NCI-H345 treated with DMSO at 0.1 percent for 48 hours (cell line): ENCODE results near the gene DLG3.
A peak's percentile ranks its signal among the peaks of the same experiment; 100 is the strongest.

Experiments used
- DNase-seq: peaks from one replicate; lab custom pipeline; 2025; ENCODE audit not compliant: unreplicated experiment; lab: John Stamatoyannopoulos, UW

The DLG3 gene

GRCh38 chrX:70437011-70437410 lies 7.6 kb upstream of the DLG3 start:
- DNase-seq = no peak

DNA sequence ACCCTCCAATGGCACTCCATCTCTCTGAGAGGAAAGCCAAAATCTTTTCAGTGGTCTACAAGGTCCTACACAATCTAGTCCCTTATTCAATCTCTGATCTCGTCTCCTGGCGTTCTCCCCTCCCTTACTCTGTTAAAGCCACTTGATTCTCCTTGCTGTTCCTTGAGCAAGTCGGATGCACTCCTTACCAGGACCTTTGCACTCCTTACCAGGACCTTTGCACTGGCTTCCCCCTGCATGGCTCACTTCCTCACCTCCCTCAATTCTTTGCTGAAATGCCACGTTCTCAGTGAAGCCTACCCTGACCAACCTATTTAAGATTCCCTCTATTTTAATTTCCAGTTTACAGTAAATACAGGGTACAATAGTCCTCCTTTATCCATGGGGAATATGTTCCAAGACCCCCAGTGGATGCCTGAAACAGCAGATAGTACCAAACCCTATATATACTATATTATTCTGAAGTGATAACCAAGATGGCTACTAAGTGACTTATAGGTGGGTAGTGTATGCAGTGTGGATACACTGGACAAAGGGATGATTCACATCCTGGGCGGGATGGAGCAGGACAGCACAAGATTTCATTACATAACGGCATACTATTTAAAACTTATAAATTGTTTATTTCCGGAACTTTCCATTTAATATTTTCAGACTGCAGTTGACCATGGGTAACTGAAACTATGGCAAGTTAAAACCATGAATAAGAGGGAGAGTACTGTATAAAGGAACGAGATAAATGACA lies 6.5 kb upstream of the DLG3 start:
- no peak for DNase-seq

DNA sequence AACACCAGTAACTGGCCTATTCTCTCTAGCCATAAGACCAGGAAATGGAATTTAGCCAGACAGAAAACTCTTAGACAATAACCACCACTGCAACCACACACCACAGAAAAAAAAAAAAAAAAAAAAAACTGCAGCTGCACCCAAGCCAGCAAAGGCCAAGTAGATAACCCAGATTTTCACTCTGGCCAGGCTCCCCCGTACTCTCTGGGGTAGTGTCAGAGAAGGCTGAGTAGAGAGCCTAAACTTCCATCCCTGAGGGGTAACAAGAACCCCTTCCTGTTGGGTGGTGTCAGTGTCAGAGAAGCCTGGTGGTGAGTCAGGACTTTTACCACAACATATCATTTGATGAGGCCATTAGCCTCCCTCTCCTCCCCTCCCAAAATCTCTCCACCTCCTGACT lies 5.6 kb upstream of the DLG3 start:
- DNase-seq = no peak

DNA sequence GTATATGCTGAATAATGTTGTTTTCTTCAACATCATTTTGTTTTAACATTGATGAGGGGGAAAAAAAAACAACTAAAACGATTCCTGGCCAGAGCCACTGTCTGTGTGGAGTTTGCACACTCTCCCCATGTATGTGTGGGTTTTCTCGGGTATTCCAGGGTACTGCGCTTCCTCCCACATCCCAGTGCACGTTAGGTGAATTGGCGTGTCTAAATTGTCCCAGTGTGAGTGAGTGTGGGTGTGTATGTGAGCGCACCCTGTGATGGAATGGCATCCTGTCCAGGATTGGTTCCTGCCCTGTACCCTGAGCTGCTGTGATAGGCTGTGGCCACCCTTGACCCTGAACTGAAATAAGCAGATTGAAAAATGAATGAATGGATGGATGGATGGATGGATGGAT lies 2.4 kb upstream of the DLG3 start:
- no peak for DNase-seq

- no peak for DNase-seq
These were observed 466 bp downstream of the DLG3 start for GRCh38 chrX:70444946-70445656.

GRCh38 chrX:70445951-70446350 lies 1.3 kb downstream of the DLG3 start:
- DNase-seq = no peak

DNA sequence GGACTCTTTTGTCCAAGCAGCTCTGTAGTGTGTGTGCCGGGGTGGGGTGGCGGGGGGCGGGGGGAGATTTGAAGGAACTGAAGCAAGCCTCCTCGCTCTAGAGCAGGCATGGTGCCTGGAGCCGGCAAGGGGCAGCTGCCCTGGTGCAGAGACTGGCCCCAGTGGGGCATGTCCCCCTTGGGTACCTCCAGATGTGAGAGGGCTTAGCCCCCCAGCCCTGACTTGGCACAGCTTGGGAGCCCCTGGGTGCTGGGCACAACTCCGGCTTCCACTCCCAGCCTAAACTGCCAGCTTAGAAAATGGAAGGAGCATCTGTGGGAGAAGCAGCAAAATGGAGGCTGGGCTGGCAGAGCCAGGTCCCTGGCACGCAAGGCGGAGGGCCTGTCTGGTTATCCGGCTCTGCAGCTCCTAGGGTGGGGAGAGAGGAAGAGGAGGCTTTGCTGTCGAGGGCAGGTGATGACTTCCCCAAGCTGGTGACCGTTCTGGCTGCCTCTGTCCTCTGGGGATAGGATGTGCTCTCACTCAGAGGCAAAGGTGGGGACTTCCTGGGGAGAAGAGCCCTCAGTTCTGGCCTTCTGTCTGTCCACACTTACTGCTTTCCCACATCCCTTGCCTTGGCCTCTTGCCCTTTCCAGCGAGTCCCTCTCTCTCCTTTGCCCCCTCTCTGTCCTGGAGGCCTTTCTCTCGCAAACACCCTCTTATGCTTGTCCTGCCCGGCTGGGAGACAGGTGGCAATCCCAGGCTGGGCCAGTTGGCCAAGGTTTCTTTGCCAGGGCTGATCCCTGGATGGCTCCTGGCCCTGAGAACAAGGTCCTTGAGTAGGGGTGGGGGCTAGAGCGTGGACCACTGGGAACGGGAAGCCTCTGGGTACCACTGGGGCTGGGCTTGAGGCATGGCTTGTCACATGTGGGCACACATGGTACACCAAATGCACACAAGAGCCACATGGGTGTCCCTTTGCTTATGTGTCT lies 2.0 kb downstream of the DLG3 start:
- no peak for DNase-seq

- no peak for DNase-seq
These were observed 4.9 kb downstream of the DLG3 start for GRCh38 chrX:70449457-70449966.

DNA sequence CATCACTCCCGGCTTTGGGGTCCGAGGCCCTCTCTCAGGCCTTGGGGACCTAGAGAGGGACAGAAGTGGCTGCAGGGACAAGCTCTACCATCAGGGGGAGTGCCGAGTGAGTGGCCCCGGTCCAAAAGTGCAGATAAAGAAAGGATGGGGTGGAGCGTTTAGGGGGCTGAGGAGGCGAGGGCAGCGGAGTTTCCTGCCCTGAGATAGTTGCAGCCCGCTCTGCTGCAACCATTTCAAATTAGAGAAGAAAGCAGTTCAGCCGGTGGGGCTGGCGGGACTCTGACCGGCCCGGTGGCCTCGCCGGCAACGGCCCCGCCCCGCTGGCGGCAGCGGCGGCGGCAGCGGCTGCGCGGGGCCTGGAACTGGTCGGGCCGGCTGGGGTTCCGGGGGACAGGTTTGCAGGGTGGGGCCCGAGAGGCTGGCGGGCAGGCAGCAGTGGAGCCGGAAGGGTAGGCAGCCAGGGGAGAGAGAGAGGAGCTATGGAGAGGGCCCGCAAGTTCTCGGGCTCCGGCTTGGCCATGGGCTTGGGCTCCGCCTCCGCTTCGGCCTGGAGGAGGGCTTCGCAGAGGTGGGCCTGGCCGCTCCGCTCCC lies 7.6 kb downstream of the DLG3 start:
- DNase-seq = peak; percentile 44

DNA sequence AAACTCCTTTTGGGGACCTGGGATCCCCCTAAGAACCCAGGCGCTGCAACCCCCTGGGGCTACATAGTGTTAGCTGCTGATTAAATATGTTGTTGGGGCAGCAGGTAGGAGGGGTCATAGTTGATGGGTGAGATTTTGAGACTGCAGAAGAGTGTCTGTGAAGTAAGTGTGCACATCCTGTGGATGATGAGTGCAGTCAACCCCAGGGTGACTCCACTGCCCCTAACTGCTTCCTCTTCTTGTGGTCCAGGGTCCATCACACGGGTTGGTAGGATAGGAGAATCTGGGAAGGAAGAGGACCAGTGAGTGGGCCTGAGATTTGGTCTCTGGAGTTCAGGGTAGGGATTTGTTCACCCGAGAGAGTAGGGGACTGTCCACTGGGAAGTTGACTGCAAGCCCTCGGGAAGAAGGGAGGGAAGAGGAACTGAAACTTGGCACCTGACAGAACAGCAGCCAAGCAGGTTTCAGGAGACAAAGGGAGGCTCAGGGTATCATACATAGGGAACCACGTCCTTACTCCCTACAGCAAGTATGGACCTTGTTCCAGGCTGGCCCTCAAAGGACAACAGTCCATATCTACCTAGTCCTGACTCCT lies 8.5 kb downstream of the DLG3 start:
- no peak for DNase-seq

DNA sequence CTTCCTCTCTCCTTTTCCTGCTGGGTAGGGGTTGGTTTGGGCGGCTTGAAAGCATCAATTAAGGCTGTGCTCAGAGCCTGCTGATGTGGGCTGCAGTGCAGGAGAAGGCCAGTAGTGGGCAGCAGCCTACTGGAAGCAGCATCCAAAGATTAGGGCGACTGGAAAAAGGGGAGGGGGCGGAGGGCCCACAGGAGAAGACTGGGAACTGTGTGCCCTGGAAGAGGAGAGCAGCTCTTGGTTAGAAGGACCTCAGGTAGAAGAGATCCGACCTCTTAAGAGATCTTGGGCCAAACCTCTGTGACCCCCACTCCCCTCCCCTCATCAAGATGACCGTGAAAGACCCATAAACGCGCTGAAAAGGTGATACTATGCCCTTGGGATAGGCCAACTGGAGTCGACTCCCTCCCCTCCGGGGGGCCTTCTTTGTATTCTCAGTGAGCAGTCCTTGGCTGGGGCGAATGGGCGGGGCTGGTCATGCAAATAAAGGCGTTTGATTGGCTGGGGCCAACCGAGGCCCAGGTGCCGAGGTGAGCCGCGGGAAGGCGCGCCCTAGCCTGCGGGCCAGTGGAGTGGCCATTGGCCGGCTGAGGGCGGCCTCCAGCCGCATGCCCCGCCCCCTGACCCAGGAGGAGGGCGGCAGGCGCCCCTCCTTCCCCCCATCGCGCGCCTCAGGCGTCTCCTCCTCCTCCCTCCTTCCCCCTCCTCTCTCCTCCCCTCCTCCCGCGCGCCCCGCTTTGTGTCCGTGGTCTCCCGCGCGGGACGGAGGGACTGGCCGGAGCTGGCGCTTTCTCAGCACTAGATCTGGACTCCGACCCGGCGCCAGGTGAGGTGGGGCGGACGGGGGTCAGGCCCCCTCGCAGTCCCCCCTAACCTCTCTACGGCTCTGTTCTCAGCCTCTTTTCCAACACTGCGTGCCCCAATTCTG lies 10.1 kb downstream of the DLG3 start:
- peak; percentile 86 for DNase-seq

GRCh38 chrX:70455366-70456202 lies 10.9 kb downstream of the DLG3 start:
- DNase-seq = no peak

DNA sequence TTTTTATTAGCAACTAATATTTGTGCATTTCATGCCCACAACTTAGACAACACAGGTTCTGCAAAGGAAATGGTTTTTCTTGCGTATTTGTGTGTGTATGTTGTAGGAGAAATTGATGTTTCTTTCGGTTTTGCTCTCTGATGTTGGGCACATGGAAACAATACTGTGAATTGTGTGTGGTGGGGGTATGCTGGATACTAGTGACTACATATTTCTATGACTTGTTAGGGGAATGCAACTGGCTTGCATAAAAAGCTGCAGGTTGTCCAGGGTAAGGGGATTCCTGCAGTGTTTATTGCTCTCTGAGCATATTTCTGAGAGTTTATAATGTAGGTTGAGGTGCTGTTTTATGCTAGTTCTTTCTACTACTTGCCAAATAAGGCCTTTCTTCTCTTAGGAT lies 11.6 kb downstream of the DLG3 start:
- no peak for DNase-seq

DNA sequence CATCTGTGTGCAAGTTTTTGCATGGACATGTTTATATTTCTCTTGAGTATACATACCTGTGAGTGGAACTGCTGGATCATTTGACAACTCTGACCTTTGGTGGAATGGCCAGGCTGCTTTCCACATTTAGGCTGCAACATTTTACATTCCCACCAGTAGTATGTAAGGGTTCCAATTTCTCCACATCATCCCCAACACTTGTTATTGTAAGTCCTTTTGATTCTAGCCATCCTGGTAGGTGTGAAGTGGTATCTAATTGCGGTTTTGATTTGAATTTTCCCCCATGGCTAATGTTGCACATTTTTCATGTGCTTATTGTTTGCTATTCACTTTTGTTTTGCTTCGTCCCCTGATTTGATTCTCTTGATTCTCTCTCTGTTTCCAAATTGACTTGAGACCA lies 16.4 kb downstream of the DLG3 start:
- no peak for DNase-seq

GRCh38 chrX:70464051-70464450 lies 19.4 kb downstream of the DLG3 start:
- DNase-seq = no peak

DNA sequence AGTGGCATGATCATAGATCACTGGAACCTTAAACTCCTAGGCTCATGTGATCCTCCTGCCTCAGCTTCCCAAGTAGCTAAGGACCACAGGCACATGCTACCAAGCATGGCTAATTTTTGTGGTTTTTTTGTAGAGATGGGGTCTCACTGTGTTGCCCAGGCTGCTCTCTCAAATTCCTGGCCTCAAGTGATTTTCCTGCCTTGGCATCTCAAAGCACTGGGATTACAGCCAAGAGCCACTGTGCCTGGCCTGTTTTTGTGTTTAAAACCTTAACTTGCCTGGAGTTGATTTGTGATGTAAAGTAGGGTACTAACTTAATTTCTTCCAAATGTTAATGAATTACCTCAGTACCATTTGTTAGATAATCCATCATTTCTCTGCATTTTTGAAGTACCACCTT lies 22.3 kb downstream of the DLG3 start:
- no peak for DNase-seq

DNA sequence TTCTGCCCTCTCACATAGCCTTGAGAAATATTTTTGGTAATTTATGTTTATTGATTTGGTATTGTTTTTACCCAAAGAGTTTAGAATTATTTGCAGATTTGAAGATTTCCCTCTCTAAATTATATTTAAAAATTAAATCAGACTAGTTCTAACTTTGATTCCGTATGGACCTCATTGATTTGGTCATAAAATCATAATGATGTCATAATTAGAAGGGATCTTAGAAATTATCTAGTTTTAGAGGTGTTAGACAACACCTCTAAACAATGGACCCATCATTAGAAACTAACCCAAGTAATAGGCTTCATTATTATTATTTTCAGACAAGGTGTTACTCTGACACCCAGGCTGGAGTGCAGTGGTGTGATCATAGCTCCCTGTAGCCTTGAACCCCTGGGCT lies 24.1 kb downstream of the DLG3 start:
- no peak for DNase-seq

DNA sequence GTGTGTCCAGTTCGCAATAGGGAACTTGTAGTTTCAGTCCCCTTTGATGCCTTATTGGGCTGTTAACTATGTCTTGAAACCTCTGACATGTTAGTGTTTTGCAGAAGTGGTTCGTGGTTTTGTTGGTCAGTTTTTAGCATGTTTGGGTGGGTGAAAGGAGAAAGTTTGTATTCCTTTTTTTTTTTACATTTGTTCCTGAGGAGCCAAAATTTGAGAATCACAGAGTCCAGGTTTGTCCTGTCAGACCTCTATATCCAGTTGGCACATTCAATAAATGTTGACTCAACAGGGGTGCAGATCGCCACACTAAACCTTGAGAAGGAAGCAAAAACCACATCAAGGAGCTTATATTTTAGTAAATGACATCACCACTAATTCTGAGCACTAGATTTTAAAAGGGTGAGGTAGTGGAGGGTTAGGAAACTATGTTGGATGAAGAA lies 26.2 kb downstream of the DLG3 start:
- no peak for DNase-seq
